Activated CD4-positive, alpha-beta T cell treated with anti-CD3 and anti-CD28 coated beads, Interleukin-2, amount 10 ng/mL, durations not matched to agents 7 days and 5 days (primary cell): ENCODE data around the gene LDLRAD1. TPM values are rescaled to one million over a fixed set of nuclear protein-coding genes. Genes with fewer than 3 reads are reported as not detected.
"Not testable (repeated sequence)": the region's sequence is repeated elsewhere in the genome, so short reads cannot be mapped to it uniquely, and the experiment has no call there.

Experiments used
- CTCF ChIA-PET: fragments of 350-600 bp; sonication (Branson Sonifier 250); formaldehyde crosslinking; loops from one replicate; lab custom pipeline; 2021; ENCODE audit warnings: antibody characterized with exemption; lab: Charles Lee
- POLR2A ChIA-PET: fragments of 350-600 bp; sonication (Branson Sonifier 250); formaldehyde crosslinking; loops from one replicate; lab custom pipeline; 2021; ENCODE audit warnings: antibody characterized with exemption; lab: Charles Lee
- DNase-seq: peaks from one replicate; pipeline ENCODE4 v3.0.0-alpha.2; 2020
- H3K27ac Mint-ChIP-seq: one replicate; pipeline ENCODE4 v1.8.0; 2021; ENCODE audit warnings: mild to moderate bottlenecking, moderate library complexity, mixed read lengths
- H3K27me3 Mint-ChIP-seq: one replicate; pipeline ENCODE4 v1.8.0; 2021; ENCODE audit warnings: mixed read lengths
- H3K36me3 Mint-ChIP-seq: one replicate; pipeline ENCODE4 v1.8.0; 2021; ENCODE audit warnings: low read depth, mixed read lengths
- H3K4me1 Mint-ChIP-seq: one replicate; pipeline ENCODE4 v1.8.0; 2021; ENCODE audit warnings: mixed read lengths
- H3K4me3 Mint-ChIP-seq: one replicate; pipeline ENCODE4 v1.8.0; 2021; ENCODE audit warnings: mild to moderate bottlenecking, moderate library complexity, mixed read lengths
- H3K9me3 Mint-ChIP-seq: one replicate; pipeline ENCODE4 v1.8.0; 2021; ENCODE audit warnings: mixed read lengths
- total RNA-seq, 2 experiments: library from RNA; stranded (reverse); gene quantifications; one replicate each; pipeline ENCODE4 v1.2.3, GENCODE V29; 2021

LDLRAD1 gene
- total RNA-seq, 2 experiments from 2014 or later, result not detected

GRCh38 chr1:53999920-54000319, 18.1 kb downstream of the LDLRAD1 start:
- DNase-seq, result no peak
- no peaks in the 10 kb centered on the region for H3K4me1 Mint-ChIP-seq
- H3K27ac Mint-ChIP-seq, result no peak overlapping the region
- H3K4me3 Mint-ChIP-seq, result no peak overlapping the region
- no peaks in the 10 kb centered on the region for H3K9me3 Mint-ChIP-seq
- H3K27me3 Mint-ChIP-seq, result peaks cover 3% of the 10 kb centered on the region
- H3K36me3 Mint-ChIP-seq, result no peaks in the 10 kb centered on the region
- POLR2A ChIA-PET, result no interaction called here
- CTCF ChIA-PET, result no interaction called here

DNA sequence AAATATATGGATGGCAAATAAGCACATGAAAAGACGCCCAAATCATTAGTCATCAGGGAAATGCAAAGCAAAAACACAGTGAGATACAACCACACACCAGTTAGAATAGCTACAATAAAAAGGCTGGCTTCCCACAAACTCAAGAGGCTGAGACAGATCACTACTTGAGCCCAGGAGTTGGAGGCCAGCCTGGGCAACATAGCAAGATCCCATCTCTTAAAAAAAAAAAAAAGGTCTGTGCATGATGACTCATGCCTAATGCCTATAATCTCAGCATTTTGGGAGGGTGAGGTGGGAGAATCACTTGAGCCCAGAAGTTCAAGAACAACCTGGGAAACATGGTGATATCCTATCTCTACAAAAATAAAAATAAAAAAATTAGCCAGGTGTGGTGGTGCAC, 19.8 kb downstream of the LDLRAD1 start:
- no peak overlapping the region for H3K4me3 Mint-ChIP-seq
- no peak for DNase-seq
- ChIA-PET CTCF (no interaction called here), POLR2A (interaction anchor here (0.6 kb wide), 1 partner anchor 148 kb away, joined by 3 read pairs; no protein-coding TSS in a partner anchor)
- no peak overlapping the region for H3K27ac Mint-ChIP-seq
- no peaks in the 10 kb centered on the region for H3K4me1 Mint-ChIP-seq
- H3K36me3 Mint-ChIP-seq, result no peaks in the 10 kb centered on the region
- H3K9me3 Mint-ChIP-seq, result no peaks in the 10 kb centered on the region
- peaks cover 3% of the 10 kb centered on the region for H3K27me3 Mint-ChIP-seq

DNA sequence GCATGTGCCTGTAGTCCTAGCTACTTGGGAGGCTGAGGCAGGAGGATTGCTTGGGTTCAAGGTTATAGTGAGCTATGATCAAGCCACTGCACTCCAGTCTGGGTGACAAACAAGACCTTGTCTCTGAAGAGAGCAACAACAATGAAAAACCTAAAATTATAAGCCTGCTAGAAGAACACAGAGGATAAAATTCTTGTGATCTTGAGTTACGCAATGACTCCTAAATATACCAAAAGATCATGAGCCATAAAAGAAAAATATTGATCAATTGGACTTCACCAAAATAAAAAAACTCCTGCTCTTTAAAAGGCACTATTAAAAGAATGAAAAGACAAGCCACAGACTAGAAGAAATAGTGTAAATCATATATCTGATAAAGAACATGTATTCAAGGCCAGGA, 22.3 kb downstream of the LDLRAD1 start:
- no peak for DNase-seq
- POLR2A ChIA-PET, result no interaction called here
- H3K4me1 Mint-ChIP-seq, result no peaks in the 10 kb centered on the region
- H3K27ac Mint-ChIP-seq, result no peak overlapping the region
- H3K9me3 Mint-ChIP-seq, result no peaks in the 10 kb centered on the region
- H3K36me3 Mint-ChIP-seq, result no peaks in the 10 kb centered on the region
- no peak overlapping the region for H3K4me3 Mint-ChIP-seq
- peaks cover 3% of the 10 kb centered on the region for H3K27me3 Mint-ChIP-seq
- CTCF ChIA-PET, result no interaction called here

DNA sequence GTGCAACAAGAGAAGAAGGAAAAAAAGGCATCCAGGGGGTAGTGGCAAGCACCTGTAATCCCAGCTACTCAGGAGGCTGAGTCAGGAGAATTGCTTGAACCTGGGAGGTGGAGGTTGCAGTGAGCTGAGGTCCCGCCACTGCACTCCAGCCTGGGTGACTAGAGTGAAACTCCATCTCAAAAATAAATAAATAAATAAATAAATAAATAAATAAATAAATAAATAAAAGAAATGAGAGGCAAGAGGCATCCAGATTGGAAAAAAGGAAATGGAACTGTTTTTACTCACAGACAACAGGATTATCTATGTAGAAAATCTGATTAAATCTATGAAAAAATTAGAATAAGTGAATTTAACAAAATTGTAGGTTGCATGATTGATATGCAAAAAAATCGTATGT, 23.5 kb downstream of the LDLRAD1 start:
- H3K36me3 Mint-ChIP-seq, POLR2A ChIA-PET, DNase-seq, H3K4me1 Mint-ChIP-seq, CTCF ChIA-PET, H3K9me3 Mint-ChIP-seq, H3K4me3 Mint-ChIP-seq, H3K27ac Mint-ChIP-seq, H3K27me3 Mint-ChIP-seq: not testable (repeated sequence)

GRCh38 chr1:53992085-53992874, 25.7 kb downstream of the LDLRAD1 start:
- DNase-seq, result no peak

GRCh38 chr1:53987880-53988279, 30.1 kb downstream of the LDLRAD1 start:
- ChIA-PET POLR2A (no interaction called here), CTCF (no interaction called here)
- H3K36me3 Mint-ChIP-seq, result no peaks in the 10 kb centered on the region
- DNase-seq, result no peak
- H3K9me3 Mint-ChIP-seq, result no peaks in the 10 kb centered on the region
- H3K27me3 Mint-ChIP-seq, result peaks cover 1% of the 10 kb centered on the region
- peaks cover 19% of the 10 kb centered on the region for H3K4me1 Mint-ChIP-seq
- no peak overlapping the region for H3K27ac Mint-ChIP-seq
- H3K4me3 Mint-ChIP-seq, result no peak overlapping the region

More at GRCh38 chr1:53992085-53992874, 25.7 kb downstream of the LDLRAD1 start:
- H3K4me3 Mint-ChIP-seq, result no peak overlapping the region
- ChIA-PET POLR2A (no interaction called here), CTCF (interaction anchor here (0.6 to 0.8 kb wide), 2 partner anchors 27 to 132 kb away, joined by 4 to 6 read pairs; no protein-coding TSS in a partner anchor)
- no peaks in the 10 kb centered on the region for H3K36me3 Mint-ChIP-seq
- H3K9me3 Mint-ChIP-seq, result no peaks in the 10 kb centered on the region
- H3K27me3 Mint-ChIP-seq, result peaks cover 3% of the 10 kb centered on the region
- H3K27ac Mint-ChIP-seq, result no peak overlapping the region
- H3K4me1 Mint-ChIP-seq, result peaks cover 8% of the 10 kb centered on the region

- no peak overlapping the region for H3K4me3 Mint-ChIP-seq
- peaks cover 19% of the 10 kb centered on the region for H3K4me1 Mint-ChIP-seq
- ChIA-PET POLR2A (no interaction called here), CTCF (no interaction called here)
- DNase-seq, result no peak
- H3K27me3 Mint-ChIP-seq, result peaks cover 1% of the 10 kb centered on the region
- H3K36me3 Mint-ChIP-seq, result no peaks in the 10 kb centered on the region
- no peak overlapping the region for H3K27ac Mint-ChIP-seq
- no peaks in the 10 kb centered on the region for H3K9me3 Mint-ChIP-seq
Measured at GRCh38 chr1:53986458-53986857, 31.5 kb downstream of the LDLRAD1 start.

- no peaks in the 10 kb centered on the region for H3K9me3 Mint-ChIP-seq
- H3K27ac Mint-ChIP-seq, result no peak overlapping the region
- CTCF ChIA-PET, result no interaction called here
- H3K36me3 Mint-ChIP-seq, result no peaks in the 10 kb centered on the region
- peaks cover 1% of the 10 kb centered on the region for H3K27me3 Mint-ChIP-seq
- peaks cover 19% of the 10 kb centered on the region for H3K4me1 Mint-ChIP-seq
- no peak for DNase-seq
- POLR2A ChIA-PET, result no interaction called here
- no peak overlapping the region for H3K4me3 Mint-ChIP-seq
Measured at GRCh38 chr1:53984726-53985125, 33.3 kb downstream of the LDLRAD1 start.

DNA sequence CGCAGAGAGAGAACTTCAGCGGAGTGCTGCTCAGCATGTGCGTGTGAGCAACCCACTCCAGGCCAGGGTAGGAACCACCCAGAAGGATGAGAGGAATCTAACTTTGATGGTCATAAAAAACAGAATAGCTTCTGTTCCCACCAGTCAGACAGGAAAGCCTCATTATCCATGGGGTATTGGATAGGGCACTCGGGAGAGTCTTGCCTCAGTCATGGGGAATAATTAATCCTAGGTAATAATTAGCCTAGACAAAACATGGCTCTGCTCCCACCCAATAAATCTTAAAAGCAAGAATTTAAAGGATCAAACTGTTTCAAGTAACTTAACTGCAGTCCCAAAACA, 35.3 kb downstream of the LDLRAD1 start:
- H3K4me1 Mint-ChIP-seq, result peaks cover 15% of the 10 kb centered on the region
- H3K27me3 Mint-ChIP-seq, result peaks cover 1% of the 10 kb centered on the region
- no peak for DNase-seq
- ChIA-PET CTCF (no interaction called here), POLR2A (no interaction called here)
- H3K4me3 Mint-ChIP-seq, result no peak overlapping the region
- no peak overlapping the region for H3K27ac Mint-ChIP-seq
- H3K36me3 Mint-ChIP-seq, result no peaks in the 10 kb centered on the region
- H3K9me3 Mint-ChIP-seq, result no peaks in the 10 kb centered on the region

DNA sequence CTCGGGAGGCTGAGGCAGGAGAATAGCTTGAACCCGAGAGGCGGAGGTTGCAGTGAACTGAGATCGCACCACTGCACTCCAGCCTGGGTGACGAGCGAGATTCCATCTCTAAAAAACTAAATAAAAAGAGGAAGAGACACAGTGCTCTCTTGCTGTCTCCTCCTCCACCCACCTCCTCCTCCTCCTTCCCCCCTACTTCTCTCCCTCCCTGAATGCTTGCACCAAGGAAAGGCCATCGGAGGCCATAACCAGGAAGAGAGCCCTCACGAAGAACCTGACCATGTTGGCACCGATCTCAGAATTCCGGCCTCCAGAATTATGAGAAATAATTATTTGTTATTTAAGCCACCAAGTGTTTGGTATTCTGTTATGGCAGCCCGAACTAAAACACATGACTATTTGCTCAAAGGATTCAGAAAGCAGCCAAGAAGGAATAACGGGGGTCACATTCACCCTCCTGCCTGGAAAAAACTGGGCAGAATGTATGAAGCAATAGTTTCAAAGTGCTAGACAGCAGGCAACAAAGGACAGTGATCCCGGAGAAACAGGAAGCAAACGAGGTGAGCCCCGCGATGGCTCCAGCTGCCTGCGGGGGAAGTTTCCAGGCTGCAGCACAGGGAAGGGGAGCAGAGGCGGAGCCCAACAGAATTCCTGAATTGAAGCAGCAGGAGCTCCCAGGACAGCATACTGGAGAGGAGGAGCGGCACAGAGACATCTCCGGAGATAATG, 35.8 kb downstream of the LDLRAD1 start:
- H3K4me1 Mint-ChIP-seq, result peaks cover 10% of the 10 kb centered on the region
- H3K27me3 Mint-ChIP-seq, result peaks cover 1% of the 10 kb centered on the region
- H3K36me3 Mint-ChIP-seq, result no peaks in the 10 kb centered on the region
- no peak for DNase-seq
- no peak overlapping the region for H3K4me3 Mint-ChIP-seq
- CTCF ChIA-PET, result no interaction called here
- no peaks in the 10 kb centered on the region for H3K9me3 Mint-ChIP-seq
- POLR2A ChIA-PET, result no interaction called here
- no peak overlapping the region for H3K27ac Mint-ChIP-seq

DNA sequence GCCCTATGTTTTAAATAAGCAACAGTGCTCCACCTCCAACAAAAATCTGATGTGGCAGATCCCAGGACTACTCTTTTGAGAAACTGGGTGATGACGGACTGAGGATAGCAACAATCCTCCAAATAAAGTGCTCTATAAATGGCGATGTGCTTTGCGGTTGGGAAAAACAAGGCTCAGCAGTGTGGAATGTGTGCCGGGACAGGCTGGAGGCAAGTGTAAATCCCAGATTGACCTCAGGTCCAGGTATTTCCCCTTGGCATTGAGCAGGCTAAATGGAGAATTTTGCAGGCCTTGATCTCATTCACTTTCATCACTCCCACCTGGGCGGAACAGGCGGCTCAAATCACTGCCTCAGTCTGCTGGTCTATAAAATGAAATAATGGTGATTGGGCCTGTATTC, 36.8 kb downstream of the LDLRAD1 start:
- H3K4me3 Mint-ChIP-seq, result no peak overlapping the region
- no peaks in the 10 kb centered on the region for H3K36me3 Mint-ChIP-seq
- CTCF ChIA-PET, result no interaction called here
- H3K4me1 Mint-ChIP-seq, result peaks cover 7% of the 10 kb centered on the region
- DNase-seq, result no peak
- no peaks in the 10 kb centered on the region for H3K9me3 Mint-ChIP-seq
- H3K27me3 Mint-ChIP-seq, result peaks cover 1% of the 10 kb centered on the region
- no peak overlapping the region for H3K27ac Mint-ChIP-seq
- POLR2A ChIA-PET, result no interaction called here

DNA sequence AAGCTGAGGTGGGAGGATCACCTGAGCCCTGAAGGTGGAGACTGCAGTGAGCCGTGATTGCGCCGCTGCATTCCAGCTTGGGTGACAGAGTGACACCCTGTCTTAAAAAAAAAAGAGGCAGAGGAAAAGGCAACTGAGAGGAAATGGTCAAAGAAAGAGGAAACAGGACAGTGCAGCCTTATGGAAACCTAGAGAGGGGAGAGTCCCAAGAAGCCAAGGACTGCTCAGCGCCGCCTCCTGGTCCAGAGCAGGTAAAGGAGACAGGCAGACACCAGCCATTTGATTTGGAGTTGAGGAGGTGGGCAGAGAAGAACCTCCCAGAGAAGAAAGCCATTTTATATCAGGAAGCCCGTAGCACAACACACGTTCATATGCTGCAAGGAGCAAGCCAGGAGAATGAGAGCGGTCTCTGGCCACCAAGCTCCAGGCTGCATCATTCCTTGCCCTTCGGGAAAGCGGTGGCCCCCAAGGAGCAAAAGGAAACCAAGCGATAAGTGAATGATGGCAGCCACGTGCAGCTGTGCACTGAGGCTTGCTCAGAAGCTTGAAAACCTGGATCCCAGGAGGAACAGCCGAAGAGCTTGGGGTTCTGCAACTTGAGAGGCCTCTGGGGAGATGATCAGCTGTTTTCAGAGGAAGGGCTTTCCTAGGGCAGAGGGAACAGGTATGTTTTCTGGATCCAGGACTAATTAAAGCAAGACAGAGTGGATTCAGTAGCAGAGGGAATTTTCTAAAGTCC, 38.1 kb downstream of the LDLRAD1 start:
- ChIA-PET POLR2A (no interaction called here), CTCF (no interaction called here)
- H3K27ac Mint-ChIP-seq, result no peak overlapping the region

GRCh38 chr1:53975861-53976260, 42.1 kb downstream of the LDLRAD1 start:
- CTCF ChIA-PET, result interaction anchor here (0.5 to 1.3 kb wide), 2 partner anchors 17 to 21 kb away, joined by 3 to 4 read pairs; no protein-coding TSS in a partner anchor
- Mint-ChIP-seq H3K27ac (peak overlapping the region; percentile 14), H3K4me3 (no peak overlapping the region), H3K4me1 (peaks cover 6% of the 10 kb centered on the region), H3K9me3 (no peaks in the 10 kb centered on the region), H3K36me3 (peaks cover 17% of the 10 kb centered on the region), H3K27me3 (no peaks in the 10 kb centered on the region)
- DNase-seq, result no peak
- POLR2A ChIA-PET, result interaction anchor here (0.6 kb wide), 1 partner anchor 39 kb away, joined by 4 read pairs; no protein-coding TSS in a partner anchor

More for the DNA sequence above, 38.1 kb downstream of the LDLRAD1 start:
- H3K4me3 Mint-ChIP-seq, result no peak overlapping the region
- peaks cover 1% of the 10 kb centered on the region for H3K27me3 Mint-ChIP-seq
- H3K9me3 Mint-ChIP-seq, result no peaks in the 10 kb centered on the region
- peaks cover 3% of the 10 kb centered on the region for H3K4me1 Mint-ChIP-seq
- peaks cover 4% of the 10 kb centered on the region for H3K36me3 Mint-ChIP-seq
- no peak for DNase-seq
